ENCODE measurements around the gene POLR2B. TPM values are rescaled to one million over a fixed set of nuclear protein-coding genes. Genes with fewer than 3 reads are reported as not detected.
"Not testable (repeated sequence)": the region's sequence is repeated elsewhere in the genome, so short reads cannot be mapped to it uniquely, and the experiment has no call there.

POLR2B gene
- total RNA-seq = 10 to 100 TPM; 67.0 to 78.4 TPM
- long read RNA-seq, full-length matches to known transcripts = 54 of 70 reads
- long read RNA-seq, partial matches to known transcripts = 11 of 70 reads
- long read RNA-seq, other reads (novel, unspliced or antisense) = 5 of 70 reads

DNA sequence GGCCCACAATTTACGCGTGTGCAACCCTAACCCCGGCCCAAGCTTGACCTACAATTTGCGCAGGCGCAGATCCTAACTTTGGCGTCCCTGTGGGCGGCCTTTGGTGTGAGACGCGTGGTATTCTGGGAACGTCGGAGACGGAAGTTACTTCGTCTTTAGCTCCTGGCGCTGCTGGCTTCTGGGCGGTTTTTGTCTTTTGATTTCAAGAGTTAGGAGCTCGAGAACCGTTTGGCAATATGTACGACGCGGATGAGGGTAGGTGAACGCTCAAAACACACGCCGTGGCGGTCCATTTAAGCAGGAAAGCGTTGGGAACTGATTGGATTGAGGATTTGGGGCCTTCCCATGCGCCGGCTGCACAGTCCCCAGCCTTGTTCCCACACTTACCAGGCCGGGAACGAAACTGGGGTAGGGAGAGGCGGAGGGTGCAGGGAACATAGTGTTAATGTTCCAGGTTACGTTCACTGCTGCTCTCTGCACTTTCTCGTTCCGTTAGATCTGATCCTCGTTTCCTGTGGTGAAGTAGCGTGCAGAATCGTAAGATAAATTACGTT is at the start of gene POLR2B:
TSS of gene POLR2B (plus strand) at position 147 of the 554 bp plus-strand sequence. CDS start at position 237, 90 bp downstream.
- DNase-seq (peak; percentile 97), ATAC-seq (peak; percentile 87 to 89)
- intact Hi-C loops (cut with DNase I) = no loop called here

GRCh38 chr4:56930638-56931037 is 48.1 kb upstream of the POLR2B start:
- ATAC-seq (no peak), DNase-seq (no peak)
- intact Hi-C loops (cut with DNase I) = no loop called here

- intact Hi-C loops (cut with DNase I) = no loop called here
- ATAC-seq (no peak), DNase-seq (no peak)
Observed at GRCh38 chr4:56931924-56932323, 46.8 kb upstream of the POLR2B start.

GRCh38 chr4:56937262-56937661 is 41.4 kb upstream of the POLR2B start:
- DNase-seq (no peak), ATAC-seq (peak in 1 of 2 donors; percentile 23)
- intact Hi-C loops (cut with DNase I) = no loop called here

- ATAC-seq; DNase-seq; intact Hi-C loops (cut with DNase I): not testable (repeated sequence)
Observed at GRCh38 chr4:56939826-56940225, 38.9 kb upstream of the POLR2B start.

GRCh38 chr4:56940403-56940802 is 38.3 kb upstream of the POLR2B start:
- no peak for DNase-seq
- intact Hi-C loops (cut with DNase I) = no loop called here
- peak in 1 of 2 donors; percentile 29 for ATAC-seq

- no peak for ATAC-seq
- intact Hi-C loops (cut with DNase I) = no loop called here
- no peak for DNase-seq
Observed at GRCh38 chr4:56940971-56941370, 37.7 kb upstream of the POLR2B start.

- intact Hi-C loops (cut with DNase I) = no loop called here
- ATAC-seq = no peak
- no peak for DNase-seq
Observed at GRCh38 chr4:56941403-56941802, 37.3 kb upstream of the POLR2B start.

DNA sequence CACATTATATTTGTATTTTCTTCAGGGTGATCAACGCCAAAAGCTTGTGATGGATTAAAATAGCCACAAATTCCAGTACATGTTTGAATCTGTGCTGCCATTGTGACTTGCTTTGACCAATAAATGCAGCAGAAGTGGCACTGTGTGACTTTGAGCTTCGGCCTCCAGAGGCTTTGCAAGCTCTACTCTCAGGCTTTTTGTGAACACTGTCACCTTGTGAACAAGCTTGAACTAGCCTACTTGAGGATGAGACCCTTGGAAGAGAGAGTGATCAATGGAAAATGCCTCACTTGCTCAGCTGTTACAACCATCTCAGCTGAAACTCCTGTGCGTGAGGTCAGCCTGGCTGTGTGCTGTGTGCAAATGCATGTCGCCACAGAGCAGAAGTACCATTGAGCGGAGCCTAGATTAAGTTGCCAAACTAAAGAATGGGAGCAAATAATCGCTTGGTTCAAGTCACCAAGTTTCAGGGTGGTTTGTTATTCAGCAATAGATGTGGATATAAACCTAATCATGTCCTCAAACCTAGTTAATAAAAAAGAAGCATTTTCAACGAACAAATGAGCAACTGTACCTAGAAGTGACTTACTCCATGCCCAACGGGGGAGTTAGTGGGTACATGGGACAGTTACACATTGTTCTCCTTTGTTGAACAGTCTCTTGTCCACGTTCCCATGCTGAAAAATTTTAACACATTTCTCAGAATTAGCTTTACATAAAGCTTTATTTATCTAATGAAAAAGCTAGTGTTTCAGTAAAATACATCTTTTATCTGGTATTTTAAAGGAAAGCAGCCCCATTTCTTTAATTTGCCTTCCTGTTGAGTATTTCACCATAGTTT is 24.8 kb upstream of the POLR2B start:
- no peak for ATAC-seq
- intact Hi-C loops (cut with DNase I) = no loop called here

DNA sequence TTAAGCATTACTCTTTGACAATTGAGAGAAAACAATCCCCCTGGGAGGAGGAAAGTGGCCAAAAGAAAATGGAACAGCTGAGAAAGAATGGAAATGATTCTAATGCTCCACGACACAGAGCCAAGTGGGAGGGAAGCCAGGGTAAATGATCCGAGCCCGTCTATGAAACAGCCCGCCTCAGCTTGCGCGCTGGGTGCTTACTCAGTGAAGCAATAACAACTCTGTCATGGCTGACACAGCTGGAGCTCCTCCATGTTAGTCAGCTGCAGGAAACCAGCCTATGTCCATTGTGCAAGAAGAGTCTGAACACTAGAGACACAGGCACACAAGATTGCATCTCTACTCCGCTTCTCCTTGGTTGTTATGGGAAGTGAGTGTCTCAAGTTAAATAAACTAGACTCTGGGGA is 20.6 kb upstream of the POLR2B start:
- intact Hi-C loops (cut with DNase I) = no loop called here
- peak; percentile 98 for ATAC-seq
- DNase-seq = peak; percentile 94

More for the DNA sequence above, 24.8 kb upstream of the POLR2B start:
- no peak for DNase-seq

DNA sequence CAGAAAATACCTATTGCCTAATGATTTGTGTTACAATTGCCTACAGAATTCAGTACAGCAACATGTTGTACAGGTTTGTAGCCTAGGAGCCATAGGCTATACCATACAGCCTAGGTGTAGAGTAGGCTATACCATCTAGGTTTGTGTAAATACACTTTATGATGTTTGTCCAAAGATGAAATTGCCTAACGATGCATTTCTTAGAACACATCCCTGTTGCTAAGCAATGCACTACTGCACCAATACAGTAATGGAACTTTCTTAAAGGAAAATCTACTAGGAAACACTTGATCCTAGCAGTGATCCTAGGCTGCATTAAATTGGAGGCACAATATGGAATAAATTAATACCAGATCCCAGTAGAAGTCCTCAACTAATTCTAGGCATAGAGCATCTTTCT is 19.6 kb upstream of the POLR2B start:
- DNase-seq = no peak
- ATAC-seq = no peak
- intact Hi-C loops (cut with DNase I) = no loop called here

DNA sequence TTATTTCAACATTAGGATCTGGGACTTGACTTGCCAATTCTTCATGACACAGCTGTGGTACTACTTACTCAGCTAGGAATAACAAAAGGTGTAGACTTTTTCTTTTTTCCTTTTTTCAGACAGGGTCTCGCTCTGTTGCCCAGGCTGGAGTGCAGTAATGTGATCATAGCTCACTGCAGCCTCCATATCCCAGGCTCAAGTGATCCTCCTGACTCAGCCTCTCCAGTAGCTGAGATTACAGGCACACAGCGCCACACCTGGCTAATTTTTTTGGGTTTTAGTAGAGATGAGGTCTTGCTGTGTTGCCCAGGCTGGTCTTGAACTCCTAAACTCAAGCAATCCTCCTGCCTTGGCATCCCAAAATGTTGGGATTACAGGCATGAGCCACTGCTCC is 17.6 kb upstream of the POLR2B start:
- no peak for DNase-seq
- ATAC-seq = no peak

DNA sequence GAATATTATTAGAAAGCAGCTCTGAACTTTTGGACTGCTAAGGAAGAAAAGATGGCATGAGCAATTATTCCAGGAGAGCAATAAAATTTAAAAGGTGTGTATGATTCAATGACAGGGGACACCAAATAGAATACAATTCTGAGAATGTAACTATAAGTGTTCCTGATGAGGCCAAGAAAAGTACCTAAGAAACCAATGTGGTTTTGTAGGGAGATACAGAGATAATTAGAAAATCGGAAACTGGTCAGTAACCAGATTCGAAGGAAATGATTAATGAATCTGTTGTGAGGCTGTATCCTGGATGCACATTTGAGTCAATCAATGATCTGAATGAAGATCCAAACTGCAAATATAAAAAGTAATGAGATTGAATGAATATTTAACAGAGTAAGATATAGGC is 7.3 kb upstream of the POLR2B start:
- intact Hi-C loops (cut with DNase I) = no loop called here
- ATAC-seq (no peak), DNase-seq (no peak)

More for the DNA sequence above, 17.6 kb upstream of the POLR2B start:
- intact Hi-C loops (cut with DNase I) = no loop called here

DNA sequence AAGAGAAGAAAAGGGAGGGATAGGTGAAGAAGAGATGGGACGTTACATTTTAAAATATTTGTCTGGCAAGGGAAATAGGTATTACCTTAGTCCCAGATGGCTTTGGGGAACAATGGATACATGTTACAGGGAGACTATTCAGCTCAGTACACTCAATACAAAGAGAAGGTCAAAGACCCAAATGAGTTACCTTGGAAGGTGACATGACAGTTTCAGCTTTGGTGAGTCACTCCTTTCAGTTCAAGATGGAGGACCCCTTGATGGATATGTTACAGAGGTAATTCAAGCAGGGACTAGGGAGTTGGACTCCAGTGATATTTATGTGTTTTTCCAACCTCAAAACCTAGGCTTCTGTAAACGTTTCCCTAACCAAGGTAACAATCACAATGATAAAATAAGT is 6.3 kb upstream of the POLR2B start:
- no peak for ATAC-seq
- intact Hi-C loops (cut with DNase I) = no loop called here
- DNase-seq = no peak

GRCh38 chr4:56972809-56973208 is 5.9 kb upstream of the POLR2B start:
- no peak for ATAC-seq

GRCh38 chr4:56973336-56973735 is 5.4 kb upstream of the POLR2B start:
- intact Hi-C loops (cut with DNase I) = no loop called here
- DNase-seq (no peak), ATAC-seq (no peak)

More at GRCh38 chr4:56972809-56973208, 5.9 kb upstream of the POLR2B start:
- intact Hi-C loops (cut with DNase I) = no loop called here
- no peak for DNase-seq

DNA sequence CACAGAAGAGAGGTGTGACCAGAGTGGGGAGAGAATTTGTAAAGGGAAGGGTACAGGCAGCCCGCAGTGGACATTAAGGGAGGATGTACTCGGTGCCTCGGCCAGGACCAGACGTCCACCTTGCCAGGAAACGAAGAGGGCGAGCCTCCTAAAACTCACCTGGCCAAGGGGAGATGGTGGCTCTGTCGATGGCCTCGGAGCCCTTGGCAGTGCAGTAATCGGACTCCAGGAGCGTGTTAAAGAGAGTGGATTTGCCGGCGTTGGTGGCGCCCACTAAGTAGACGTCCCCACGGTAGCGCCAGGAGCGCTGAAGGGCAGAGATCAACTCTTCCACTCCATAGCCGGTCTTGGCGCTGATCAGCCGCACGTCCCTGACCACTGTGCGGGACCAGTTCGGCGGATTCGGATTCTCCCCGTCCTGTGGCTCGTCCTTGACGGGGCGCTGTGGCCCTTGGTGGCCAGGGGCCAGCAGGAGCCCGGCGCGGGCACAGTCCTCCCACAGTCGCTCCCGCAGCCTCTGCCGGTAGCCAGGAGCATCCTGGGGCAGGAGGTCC is 2.3 kb upstream of the POLR2B start:
- intact Hi-C loops (cut with DNase I) = no loop called here
- ATAC-seq = no peak

DNA sequence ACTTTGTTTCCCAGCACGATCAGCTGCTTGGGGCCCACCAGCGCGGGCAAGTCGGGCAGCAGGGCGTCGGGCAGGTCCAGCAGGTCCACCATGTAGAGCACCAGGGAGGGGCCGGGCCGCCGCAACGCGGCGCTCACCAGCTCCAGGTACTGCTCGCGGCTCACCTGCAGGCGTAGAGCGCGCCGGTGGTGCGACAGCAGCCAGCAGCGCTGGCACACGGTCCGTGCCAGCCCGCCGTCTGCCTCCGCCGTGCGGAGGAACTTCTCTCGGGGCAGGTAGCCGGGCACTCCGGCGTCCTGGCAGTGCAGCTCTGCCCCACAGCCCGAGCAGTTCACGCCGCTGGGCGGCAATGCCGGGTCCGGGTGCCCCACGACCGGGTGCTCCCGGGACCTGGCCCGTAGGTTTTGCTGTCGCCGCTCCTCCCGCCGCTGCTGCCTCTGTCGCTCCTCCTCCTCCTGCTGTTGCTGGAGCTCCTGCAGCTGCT is 1.8 kb upstream of the POLR2B start:
- intact Hi-C loops (cut with DNase I) = no loop called here
- ATAC-seq (peak; percentile 24 to 47), DNase-seq (peak; percentile 53)

More for the DNA sequence above, 2.3 kb upstream of the POLR2B start:
- peak; percentile 26 for DNase-seq

- DNase-seq = peak; percentile 97
- intact Hi-C loops (cut with DNase I) = no loop called here
- ATAC-seq = peak; percentile 90 to 91
Observed at GRCh38 chr4:56977321-56978012, 1.2 kb upstream of the POLR2B start, which contains the start of gene NOA1. TSS of gene NOA1 (minus strand) at chr4:56977606. CDS start at chr4:56977585, 21 bp downstream.

Measured in left cardiac atrium (tissue), 4 donors.